IMR-90 (cell line): ENCODE results near the gene ZNF827. TPM values are rescaled to one million over a fixed set of nuclear protein-coding genes. Genes with fewer than 3 reads are reported as not detected.
A peak's percentile ranks its signal among the peaks of the same experiment; 100 is the strongest.

ENCODE experiments used
- ATAC-seq: fragments of 200-7000 bp; cut with Tn5 transposase; 2 replicates; pipeline ENCODE4 v1.9.1; 2020; ENCODE audit warnings: low read depth, mild to moderate bottlenecking, moderate library complexity
- BruUV-seq: library from RNA; stranded (reverse); fragments of 400-500 nt; replicated peaks from 2 replicates; lab custom pipeline; 2021; lab: Mats Ljungman, UMichigan
- CTCF ChIA-PET: fragments of 300-600 bp; formaldehyde crosslinking; extraction: SDS; loops from one replicate; lab custom pipeline; 2021; ENCODE audit warnings: antibody characterized with exemption; lab: Yijun Ruan, JAX
- POLR2A ChIA-PET: fragments of 300-600 bp; sonication (Branson Sonifier 250); formaldehyde crosslinking; loops from one replicate; lab custom pipeline; 2022; ENCODE audit warnings: antibody characterized with exemption; ENCODE audit not compliant: unreplicated experiment; lab: Charles Lee
- DNase-seq: peaks from one replicate; pipeline ENCODE4 v3.0.0; 2013
- H2AFZ ChIP-seq: replicated peaks from 2 replicates; pipeline ENCODE3; 2013; ENCODE audit warnings: low read length, mild to moderate bottlenecking; ENCODE audit not compliant: poor library complexity
- H2AK5ac ChIP-seq: 2 replicates; pipeline ENCODE4 v1.6.1; 2013; ENCODE audit warnings: low read depth, low read length, inconsistent platforms
- H2AK9ac ChIP-seq: replicated peaks from 2 replicates; pipeline ENCODE3; 2013; ENCODE audit warnings: mild to moderate bottlenecking, low read depth, low read length, moderate library complexity; ENCODE audit not compliant: poor library complexity
- H2BK120ac ChIP-seq: 2 replicates; pipeline ENCODE4 v1.6.1; 2013; ENCODE audit warnings: low read depth, low read length, inconsistent platforms
- H2BK15ac ChIP-seq: 3 replicates; pipeline ENCODE4 v1.6.1; 2013; ENCODE audit warnings: low read depth, low read length, inconsistent platforms
- H2BK20ac ChIP-seq: 2 replicates; pipeline ENCODE4 v1.6.1; 2013; ENCODE audit warnings: low read depth, mild to moderate bottlenecking, inconsistent platforms, low read length, moderate library complexity
- H2BK5ac ChIP-seq: 2 replicates; pipeline ENCODE4 v1.6.1; 2013; ENCODE audit warnings: mild to moderate bottlenecking, low read depth, low read length, inconsistent platforms; ENCODE audit not compliant: poor library complexity, severe bottlenecking
- H3K14ac ChIP-seq: replicated peaks from 2 replicates; pipeline ENCODE4 v1.6.1; 2013; ENCODE audit warnings: low read depth, low read length, inconsistent platforms
- H3K18ac ChIP-seq: 2 replicates; pipeline ENCODE4 v1.6.1; 2013; ENCODE audit warnings: low read depth, low read length, control low read depth
- H3K23ac ChIP-seq: 2 replicates; pipeline ENCODE4 v1.6.1; 2013; ENCODE audit warnings: low read depth, low read length, inconsistent platforms
- H3K27ac ChIP-seq: 2 replicates; pipeline ENCODE4 v1.5.1; 2013; ENCODE audit warnings: mild to moderate bottlenecking, control low read depth, low read length; ENCODE audit not compliant: insufficient read depth
- H3K27me3 ChIP-seq: 2 replicates; pipeline ENCODE4 v1.6.1; 2013; ENCODE audit warnings: low read length; ENCODE audit not compliant: control insufficient read depth, insufficient read depth
- H3K36me3 ChIP-seq: 2 replicates; pipeline ENCODE4 v1.6.1; 2013; ENCODE audit warnings: low read length, mixed read lengths; ENCODE audit not compliant: control insufficient read depth, insufficient read depth
- H3K4ac ChIP-seq: 2 replicates; pipeline ENCODE4 v1.6.1; 2013; ENCODE audit warnings: low read depth, low read length, inconsistent platforms
- H3K4me1 ChIP-seq: 2 replicates; pipeline ENCODE4 v1.6.1; 2013; ENCODE audit warnings: low read length, mixed read lengths; ENCODE audit not compliant: control insufficient read depth, insufficient read depth
- H3K4me2 ChIP-seq: 2 replicates; pipeline ENCODE4 v1.6.1; 2013; ENCODE audit warnings: low read depth, mild to moderate bottlenecking, control low read depth, low read length, moderate library complexity
- H3K4me3 ChIP-seq: 2 replicates; pipeline ENCODE4 v1.5.1; 2013; ENCODE audit warnings: low read depth, mild to moderate bottlenecking, control low read depth, low read length, moderate library complexity; ENCODE audit not compliant: insufficient read depth
- H3K56ac ChIP-seq: 2 replicates; pipeline ENCODE4 v1.6.1; 2013; ENCODE audit warnings: low read length, inconsistent platforms; ENCODE audit not compliant: insufficient read depth; ENCODE audit errors: extremely low read depth
- H3K79me1 ChIP-seq, 2 experiments: 2 replicates each; pipeline ENCODE4 v1.6.1; 2013; ENCODE audit warnings: low read length in 2 of 2, inconsistent platforms in 1 of 2, low read depth in 1 of 2
- H3K9ac ChIP-seq: 2 replicates; pipeline ENCODE4 v1.6.1; 2013; ENCODE audit warnings: low read depth, low read length, control low read depth
- H3K9me1 ChIP-seq: 2 replicates; pipeline ENCODE4 v1.6.1; 2013; ENCODE audit warnings: low read length, inconsistent platforms; ENCODE audit not compliant: insufficient read depth
- H3K9me3 ChIP-seq: 2 replicates; pipeline ENCODE4 v1.6.1; 2013; ENCODE audit warnings: low read length; ENCODE audit not compliant: control insufficient read depth, insufficient read depth
- H4K20me1 ChIP-seq: 2 replicates; pipeline ENCODE4 v1.6.1; 2013; ENCODE audit warnings: low read length, inconsistent platforms; ENCODE audit not compliant: insufficient read depth
- H4K5ac ChIP-seq: 2 replicates; pipeline ENCODE4 v1.6.1; 2013; ENCODE audit warnings: mild to moderate bottlenecking, low read depth, low read length, control low read depth
- H4K8ac ChIP-seq, 2 experiments: 2 replicates each; pipeline ENCODE4 v1.6.1; 2013; ENCODE audit warnings: low read depth in 2 of 2, low read length in 2 of 2, control low read depth in 1 of 2, inconsistent platforms in 1 of 2
- H4K91ac ChIP-seq: 2 replicates; pipeline ENCODE4 v1.6.1; 2013; ENCODE audit warnings: low read depth, low read length, inconsistent platforms; ENCODE audit not compliant: insufficient read depth
- BHLHE40 ChIP-seq: fragments of 150-350 bp; IDR thresholded peaks from 2 replicates; pipeline ENCODE4 v1.6.1; 2016; ENCODE audit warnings: mild to moderate bottlenecking, low read depth, low read length
- CEBPB ChIP-seq: IDR thresholded peaks from 2 replicates; pipeline ENCODE4 v1.6.1; 2012; ENCODE audit warnings: low read depth, low read length, improper control_type of control experiment
- CHD1 ChIP-seq: IDR thresholded peaks from 2 replicates; pipeline ENCODE4 v1.6.1; 2012; ENCODE audit warnings: low read depth, low read length, improper control_type of control experiment
- FOS ChIP-seq: fragments of 150-350 bp; IDR thresholded peaks from 2 replicates; pipeline ENCODE4 v1.6.1; 2016; ENCODE audit warnings: low read depth, low read length
- MAFK ChIP-seq: IDR thresholded peaks from 2 replicates; pipeline ENCODE4 v1.6.1; 2012; ENCODE audit warnings: low read depth, low read length, improper control_type of control experiment
- MXI1 ChIP-seq: IDR thresholded peaks from 2 replicates; pipeline ENCODE4 v1.6.1; 2012; ENCODE audit warnings: low read depth, mild to moderate bottlenecking, low read length, moderate library complexity, borderline replicate concordance
- NFE2L2 ChIP-seq: fragments of 150-350 bp; IDR thresholded peaks from 2 replicates; pipeline ENCODE4 v1.6.1; 2016; ENCODE audit warnings: low read depth, mild to moderate bottlenecking, low read length
- POLR2A ChIP-seq: IDR thresholded peaks from 2 replicates; pipeline ENCODE4 v1.6.1; 2012; ENCODE audit warnings: mild to moderate bottlenecking, low read depth, low read length
- RAD21 ChIP-seq: IDR thresholded peaks from 2 replicates; pipeline ENCODE4 v1.6.1; 2012; ENCODE audit warnings: low read length, improper control_type of control experiment
- RFX5 ChIP-seq: IDR thresholded peaks from 2 replicates; pipeline ENCODE4 v1.8.0; 2012; ENCODE audit warnings: low read depth, mild to moderate bottlenecking, low read length, moderate library complexity
- SMC3 ChIP-seq: fragments of 150-350 bp; IDR thresholded peaks from 2 replicates; pipeline ENCODE4 v1.6.1; 2016; ENCODE audit warnings: low read depth, mild to moderate bottlenecking, antibody characterized with exemption, low read length, moderate library complexity
- USF2 ChIP-seq: fragments of 150-350 bp; IDR thresholded peaks from 2 replicates; pipeline ENCODE4 v1.6.1; 2017; ENCODE audit warnings: mild to moderate bottlenecking, antibody characterized with exemption, low read length, low read depth
- WGBS, 2 experiments: methylation state at CpG; one replicate each; pipeline versions ENCODE4 v1.1.5 to v1.1.7; 2013; ENCODE audit warnings: missing lambda C conversion rate in 2 of 2; ENCODE audit not compliant: insufficient read length in 1 of 2; ENCODE audit errors: extremely low coverage in 2 of 2; 5-methylcytosine and 5-hydroxymethylcytosine counted together
- dilution Hi-C: fragments of 300-500 bp; cut with HindIII; formaldehyde crosslinking; loops from one replicate; pipeline ENCODE4 v1.14.3; 2018; ENCODE audit warnings: low sequenced_read_pairs; ENCODE audit not compliant: unreplicated experiment
- in situ Hi-C: fragments of 300-500 bp; cut with MboI; formaldehyde crosslinking; loops from 3 replicates; pipeline ENCODE4 v1.14.3; 2019; ENCODE audit warnings: low sequenced_read_pairs, inconsistent platforms, mixed read lengths
- intact Hi-C: fragments of 100-400 bp; cut with micrococcal nuclease; formaldehyde crosslinking; loops from 2 replicates; pipeline ENCODE4 v1.10.0; 2022
- polyA plus RNA-seq, 3 experiments: library from polyadenylated mRNA; depleted of rRNA; stranded (reverse); fragments of >200 nt; gene quantifications; 2 replicates each; pipeline ENCODE4 v1.2.3, GENCODE V29; 2012; ENCODE audit warnings: low replicate concordance in 1 of 3
- total RNA-seq: library from RNA; depleted of rRNA; stranded (reverse); fragments of >200 nt; gene quantifications from 2 replicates; pipeline ENCODE4 v1.2.3, GENCODE V29; 2012
- TF ChIP-seq, protein P1 (sequence below): fragments of 150-350 bp; IDR thresholded peaks from 2 replicates; pipeline ENCODE4 v1.6.1; 2016; ENCODE audit warnings: low read depth, mild to moderate bottlenecking, low read length, moderate library complexity, borderline replicate concordance
- TF ChIP-seq, protein P2 (sequence below): conservative IDR thresholded peaks from 2 replicates; pipeline ENCODE4 v1.5.1; 2012; ENCODE audit warnings: mild to moderate bottlenecking, low read depth, low read length, improper control_type of control experiment

ZNF827 gene
- total and polyA plus RNA-seq, 2 of the 4 experiments (the other 2 are of a cell fraction): 6.6 to 31.7 TPM

GRCh38 chr4:145880355-145880960, 58.2 kb downstream of the ZNF827 start (continued):
- no peak for TF ChIP-seq CEBPB

DNA sequence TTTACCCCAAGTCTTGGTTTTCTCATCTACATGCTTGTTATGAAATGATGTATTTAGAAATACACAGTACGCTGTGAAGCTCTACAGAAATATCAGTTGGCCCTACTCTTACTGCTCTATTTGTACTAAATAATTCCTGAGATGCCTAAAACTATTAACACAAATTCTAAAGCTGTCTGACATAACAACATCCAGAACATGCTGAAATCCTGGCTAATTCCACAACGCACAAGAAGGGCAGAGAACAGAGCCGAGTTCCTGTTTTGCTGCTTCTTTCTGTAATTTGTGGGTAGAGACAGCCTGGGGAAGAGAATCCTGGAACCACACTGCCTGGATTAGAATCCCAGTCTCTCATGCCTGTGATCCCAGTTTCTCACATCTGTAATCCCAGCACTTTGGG, 59.0 kb downstream of the ZNF827 start:
- peaks cover 3% of the 10 kb centered on the region for H3K9me1 ChIP-seq
- H3K9ac ChIP-seq: no peak overlapping the region
- H4K5ac ChIP-seq: no peak overlapping the region
- peaks cover 6% of the 10 kb centered on the region for H3K36me3 ChIP-seq
- in situ Hi-C loops: no loop called here
- CTCF ChIA-PET: interaction anchor here (0.9 kb wide), 1 partner anchor 10 kb away, joined by 3 read pairs; no protein-coding TSS in a partner anchor
- no peak overlapping the region for H2BK15ac ChIP-seq
- intact Hi-C loops: loop anchor here (5.0 kb wide), 1 partner anchor 142 kb away; no protein-coding TSS in a partner anchor
- H3K18ac ChIP-seq: no peak overlapping the region
- H3K4me3 ChIP-seq: no peak overlapping the region
- no peak overlapping the region for H2AK9ac ChIP-seq
- no peak overlapping the region for H4K8ac ChIP-seq
- H3K14ac ChIP-seq: no peak overlapping the region
- H3K4ac ChIP-seq: no peak overlapping the region
- no peak overlapping the region for H3K23ac ChIP-seq
- peak; percentile 20 for DNase-seq
- H4K91ac ChIP-seq: no peak overlapping the region
- H3K27me3 ChIP-seq: no peaks in the 10 kb centered on the region
- H2BK20ac ChIP-seq: no peak overlapping the region
- peaks cover 8% of the 10 kb centered on the region for H3K4me1 ChIP-seq
- no peak overlapping the region; the same call in 1 of the 2 replicates for H3K27ac ChIP-seq
- no peak overlapping the region for H2AK5ac ChIP-seq
- POLR2A ChIA-PET: no interaction called here
- no peaks in the 10 kb centered on the region for H3K9me3 ChIP-seq
- no peak overlapping the region for H3K56ac ChIP-seq
- dilution Hi-C loops: no loop called here
- no peak overlapping the region for H2BK5ac ChIP-seq
- no peak overlapping the region for H2BK120ac ChIP-seq
- H4K20me1 ChIP-seq: 0 out of 2 replicates have a peak, but pooled peaks cover 3% of the 10 kb centered on the region
- no peak overlapping the region for H2AFZ ChIP-seq
- H3K79me1 ChIP-seq: peaks cover 10 to 26% of the 10 kb centered on the region in 2 experiments; a peak in 3 of 4 replicates
- no TSS peak for BruUV-seq
- peak overlapping the region; percentile 42; the same call in 1 of the 2 replicates for H3K4me2 ChIP-seq
- ATAC-seq: peak; percentile 69
- WGBS, 2 experiments: no CpG with 5 or more reads among the region's 3 CpGs
- TF ChIP-seq SMC3 (no peak), CHD1 (no peak), MAFK (no peak), RFX5 (no peak), FOS (no peak), USF2 (no peak), RAD21 (no peak), CEBPB (no peak), POLR2A (no peak), BHLHE40 (no peak), NFE2L2 (no peak), MXI1 (no peak)
- TF ChIP-seq, protein P1, sequence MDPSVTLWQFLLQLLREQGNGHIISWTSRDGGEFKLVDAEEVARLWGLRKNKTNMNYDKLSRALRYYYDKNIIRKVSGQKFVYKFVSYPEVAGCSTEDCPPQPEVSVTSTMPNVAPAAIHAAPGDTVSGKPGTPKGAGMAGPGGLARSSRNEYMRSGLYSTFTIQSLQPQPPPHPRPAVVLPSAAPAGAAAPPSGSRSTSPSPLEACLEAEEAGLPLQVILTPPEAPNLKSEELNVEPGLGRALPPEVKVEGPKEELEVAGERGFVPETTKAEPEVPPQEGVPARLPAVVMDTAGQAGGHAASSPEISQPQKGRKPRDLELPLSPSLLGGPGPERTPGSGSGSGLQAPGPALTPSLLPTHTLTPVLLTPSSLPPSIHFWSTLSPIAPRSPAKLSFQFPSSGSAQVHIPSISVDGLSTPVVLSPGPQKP: no peak
- TF ChIP-seq, protein P2, sequence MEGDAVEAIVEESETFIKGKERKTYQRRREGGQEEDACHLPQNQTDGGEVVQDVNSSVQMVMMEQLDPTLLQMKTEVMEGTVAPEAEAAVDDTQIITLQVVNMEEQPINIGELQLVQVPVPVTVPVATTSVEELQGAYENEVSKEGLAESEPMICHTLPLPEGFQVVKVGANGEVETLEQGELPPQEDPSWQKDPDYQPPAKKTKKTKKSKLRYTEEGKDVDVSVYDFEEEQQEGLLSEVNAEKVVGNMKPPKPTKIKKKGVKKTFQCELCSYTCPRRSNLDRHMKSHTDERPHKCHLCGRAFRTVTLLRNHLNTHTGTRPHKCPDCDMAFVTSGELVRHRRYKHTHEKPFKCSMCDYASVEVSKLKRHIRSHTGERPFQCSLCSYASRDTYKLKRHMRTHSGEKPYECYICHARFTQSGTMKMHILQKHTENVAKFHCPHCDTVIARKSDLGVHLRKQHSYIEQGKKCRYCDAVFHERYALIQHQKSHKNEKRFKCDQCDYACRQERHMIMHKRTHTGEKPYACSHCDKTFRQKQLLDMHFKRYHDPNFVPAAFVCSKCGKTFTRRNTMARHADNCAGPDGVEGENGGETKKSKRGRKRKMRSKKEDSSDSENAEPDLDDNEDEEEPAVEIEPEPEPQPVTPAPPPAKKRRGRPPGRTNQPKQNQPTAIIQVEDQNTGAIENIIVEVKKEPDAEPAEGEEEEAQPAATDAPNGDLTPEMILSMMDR: no peak
